ENCODE data around the gene CGB2.
"Not testable (repeated sequence)": the region's sequence is repeated elsewhere in the genome, so short reads cannot be mapped to it uniquely, and the experiment has no call there.

The CGB2 gene

GRCh38 chr19:49022116-49022515 lies 9.6 kb upstream of the CGB2 start:
- H3K4me3 ChIP-seq (ENCODE audit: low read length): no peak overlapping the region
- H3K27me3 ChIP-seq (ENCODE audit: insufficient read depth, low read length): peaks cover 45% of the 10 kb centered on the region
- H3K27ac ChIP-seq (ENCODE audit: low read length): no peak overlapping the region

GRCh38 chr19:49024233-49024632 lies 7.5 kb upstream of the CGB2 start, which contains the start of gene CGB3:
Gene CGB3, minus strand, starts transcription at chr19:49024333. Its CDS starts 362 bp downstream, at chr19:49023971.
- not testable (repeated sequence) for H3K27ac ChIP-seq (ENCODE audit: low read length); H3K36me3 ChIP-seq (ENCODE audit: insufficient read depth, low read depth, low read length); H3K4me1 ChIP-seq (ENCODE audit: insufficient read depth, low read length); H3K9ac ChIP-seq (ENCODE audit: low read depth, low read length); H3K9me3 ChIP-seq (ENCODE audit: insufficient read depth, low read depth, low read length); H3K4me3 ChIP-seq (ENCODE audit: low read length)
- peaks cover 24% of the 10 kb centered on the region for H3K27me3 ChIP-seq (ENCODE audit: insufficient read depth, low read length)

More at GRCh38 chr19:49022116-49022515, 9.6 kb upstream of the CGB2 start:
- Histone ChIP-seq H3K9me3 (ENCODE audit: insufficient read depth, low read depth, low read length) (no peaks in the 10 kb centered on the region), H3K36me3 (ENCODE audit: insufficient read depth, low read depth, low read length) (no peaks in the 10 kb centered on the region), H3K9ac (ENCODE audit: low read depth, low read length) (no peak overlapping the region), H3K4me1 (ENCODE audit: insufficient read depth, low read length) (no peaks in the 10 kb centered on the region; the same call in 1 of the 2 replicates)

GRCh38 chr19:49025088-49025487 lies 6.6 kb upstream of the CGB2 start:
- not testable (repeated sequence) for H3K27ac ChIP-seq (ENCODE audit: low read length); H3K36me3 ChIP-seq (ENCODE audit: insufficient read depth, low read depth, low read length); H3K9ac ChIP-seq (ENCODE audit: low read depth, low read length); H3K9me3 ChIP-seq (ENCODE audit: insufficient read depth, low read depth, low read length); H3K4me1 ChIP-seq (ENCODE audit: insufficient read depth, low read length); H3K4me3 ChIP-seq (ENCODE audit: low read length)
- H3K27me3 ChIP-seq (ENCODE audit: insufficient read depth, low read length): peaks cover 21% of the 10 kb centered on the region

GRCh38 chr19:49025599-49025998 lies 6.1 kb upstream of the CGB2 start:
- not testable (repeated sequence) for H3K4me1 ChIP-seq (ENCODE audit: insufficient read depth, low read length); H3K9ac ChIP-seq (ENCODE audit: low read depth, low read length); H3K27ac ChIP-seq (ENCODE audit: low read length); H3K4me3 ChIP-seq (ENCODE audit: low read length); H3K36me3 ChIP-seq (ENCODE audit: insufficient read depth, low read depth, low read length); H3K9me3 ChIP-seq (ENCODE audit: insufficient read depth, low read depth, low read length)
- peaks cover 16% of the 10 kb centered on the region for H3K27me3 ChIP-seq (ENCODE audit: insufficient read depth, low read length)

DNA sequence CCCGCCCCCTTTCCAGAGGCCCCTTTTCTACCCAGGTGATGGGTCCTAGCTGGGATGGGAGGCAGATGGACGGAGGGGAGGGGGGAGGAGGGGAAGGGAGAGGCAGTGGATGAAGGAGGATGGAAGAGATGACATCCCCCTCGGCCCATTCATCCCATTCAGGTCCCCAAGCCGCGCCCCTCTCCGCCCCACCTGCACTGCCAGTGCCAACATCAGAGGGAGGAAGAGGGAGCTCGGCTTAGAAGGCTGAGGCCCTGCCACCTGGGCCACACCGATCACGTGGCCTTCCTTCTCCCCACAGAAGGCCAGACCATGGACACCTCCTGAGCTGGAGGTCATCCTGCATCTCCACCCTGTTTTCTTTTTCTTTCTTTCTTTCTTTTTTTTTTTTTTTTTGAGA lies 3.0 kb upstream of the CGB2 start:
- not testable (repeated sequence) for H3K27ac ChIP-seq (ENCODE audit: low read length); H3K27me3 ChIP-seq (ENCODE audit: insufficient read depth, low read length); H3K36me3 ChIP-seq (ENCODE audit: insufficient read depth, low read depth, low read length); H3K9me3 ChIP-seq (ENCODE audit: insufficient read depth, low read depth, low read length); H3K4me1 ChIP-seq (ENCODE audit: insufficient read depth, low read length); H3K9ac ChIP-seq (ENCODE audit: low read depth, low read length); H3K4me3 ChIP-seq (ENCODE audit: low read length)

DNA sequence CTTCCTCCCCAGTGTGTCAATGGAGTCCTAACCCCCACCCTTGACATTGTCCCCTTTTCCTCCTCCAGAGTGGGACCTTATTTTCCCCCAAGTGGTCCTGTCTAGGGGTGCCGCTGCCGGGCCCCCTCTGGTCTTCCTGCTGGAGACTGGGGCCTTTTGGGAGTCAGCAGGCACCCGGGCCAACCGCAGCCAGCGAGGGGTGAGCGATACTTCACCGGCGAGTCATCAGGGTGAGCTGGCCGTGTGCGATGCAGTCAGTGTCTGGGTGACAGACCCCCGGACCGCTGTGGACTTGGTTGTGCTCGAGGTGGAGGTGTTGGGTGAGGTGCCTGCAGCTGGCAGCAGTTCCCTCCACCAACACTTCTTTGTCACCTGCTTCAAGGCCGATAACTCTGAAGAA lies 1.9 kb upstream of the CGB2 start:
- H3K36me3 ChIP-seq (ENCODE audit: insufficient read depth, low read depth, low read length); H3K9me3 ChIP-seq (ENCODE audit: insufficient read depth, low read depth, low read length); H3K9ac ChIP-seq (ENCODE audit: low read depth, low read length); H3K27ac ChIP-seq (ENCODE audit: low read length); H3K27me3 ChIP-seq (ENCODE audit: insufficient read depth, low read length); H3K4me1 ChIP-seq (ENCODE audit: insufficient read depth, low read length); H3K4me3 ChIP-seq (ENCODE audit: low read length): not testable (repeated sequence)

GRCh38 chr19:49030323-49030722 lies 1.4 kb upstream of the CGB2 start:
- not testable (repeated sequence) for H3K27me3 ChIP-seq (ENCODE audit: insufficient read depth, low read length); H3K4me3 ChIP-seq (ENCODE audit: low read length); H3K4me1 ChIP-seq (ENCODE audit: insufficient read depth, low read length); H3K36me3 ChIP-seq (ENCODE audit: insufficient read depth, low read depth, low read length); H3K9me3 ChIP-seq (ENCODE audit: insufficient read depth, low read depth, low read length); H3K9ac ChIP-seq (ENCODE audit: low read depth, low read length); H3K27ac ChIP-seq (ENCODE audit: low read length)

GRCh38 chr19:49036815-49037214 lies 5.1 kb downstream of the CGB2 start, which contains the start of gene CGB1:
Gene CGB1, minus strand, starts transcription at chr19:49036895. Its CDS starts 184 bp downstream, at chr19:49036711.
- not testable (repeated sequence) for H3K27me3 ChIP-seq (ENCODE audit: insufficient read depth, low read length); H3K27ac ChIP-seq (ENCODE audit: low read length); H3K9ac ChIP-seq (ENCODE audit: low read depth, low read length); H3K4me3 ChIP-seq (ENCODE audit: low read length); H3K36me3 ChIP-seq (ENCODE audit: insufficient read depth, low read depth, low read length); H3K4me1 ChIP-seq (ENCODE audit: insufficient read depth, low read length); H3K9me3 ChIP-seq (ENCODE audit: insufficient read depth, low read depth, low read length)

DNA sequence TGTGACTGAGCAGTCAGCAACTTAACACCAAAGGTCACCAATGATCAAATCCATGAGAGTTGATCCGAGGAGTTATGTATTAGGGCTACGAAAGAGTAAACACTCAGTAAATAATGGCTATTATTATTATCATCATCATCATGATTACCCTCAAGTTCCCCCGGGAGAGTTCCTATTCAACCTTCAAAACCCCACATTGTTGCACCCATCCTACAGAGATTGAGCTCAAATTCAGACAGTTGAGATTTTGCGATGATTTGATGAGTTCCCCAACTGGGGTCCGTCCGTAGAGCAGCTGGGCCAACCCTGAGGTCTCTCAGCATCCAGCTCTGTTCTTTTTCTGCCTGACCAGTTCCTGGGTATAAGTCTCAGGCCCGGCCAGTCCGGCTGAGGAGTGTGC lies 6.4 kb downstream of the CGB2 start:
- not testable (repeated sequence) for H3K36me3 ChIP-seq (ENCODE audit: insufficient read depth, low read depth, low read length); H3K4me3 ChIP-seq (ENCODE audit: low read length); H3K27me3 ChIP-seq (ENCODE audit: insufficient read depth, low read length); H3K9me3 ChIP-seq (ENCODE audit: insufficient read depth, low read depth, low read length); H3K27ac ChIP-seq (ENCODE audit: low read length); H3K4me1 ChIP-seq (ENCODE audit: insufficient read depth, low read length); H3K9ac ChIP-seq (ENCODE audit: low read depth, low read length)

DNA sequence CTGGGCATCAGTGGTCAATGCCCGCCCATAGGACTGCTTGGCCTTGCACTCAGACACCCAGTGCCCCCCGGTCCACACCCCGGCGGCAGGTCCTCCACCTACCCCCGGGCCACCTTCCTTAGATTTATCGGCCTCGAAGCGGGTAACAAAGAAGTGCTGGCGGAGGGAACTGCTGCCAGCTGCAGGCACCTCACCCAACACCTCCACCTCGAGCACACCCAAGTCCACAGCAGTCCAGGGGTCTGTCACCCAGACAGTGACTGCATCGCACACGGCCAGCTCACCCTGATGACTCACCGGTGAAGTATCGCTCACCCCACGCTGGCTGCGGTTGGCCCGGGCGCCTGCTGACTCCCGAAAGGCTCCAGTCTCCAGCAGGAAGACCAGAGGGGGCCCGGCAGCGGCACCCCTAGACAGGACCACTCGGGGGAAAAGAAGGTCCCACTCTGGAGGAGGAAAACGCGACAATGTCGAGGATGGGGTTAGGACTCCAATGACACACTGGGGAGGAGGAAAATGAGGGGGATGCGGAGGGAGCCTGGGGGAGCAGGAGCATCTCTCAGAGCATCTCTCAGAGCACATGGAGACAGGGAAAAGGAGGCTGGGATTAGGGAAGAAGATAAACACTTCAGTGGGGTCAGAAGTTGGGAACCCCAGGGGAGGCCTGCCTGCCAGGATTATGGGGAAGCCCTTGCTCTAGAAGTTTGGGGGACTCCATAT lies 7.0 kb downstream of the CGB2 start:
- not testable (repeated sequence) for H3K4me3 ChIP-seq (ENCODE audit: low read length); H3K27ac ChIP-seq (ENCODE audit: low read length); H3K36me3 ChIP-seq (ENCODE audit: insufficient read depth, low read depth, low read length); H3K4me1 ChIP-seq (ENCODE audit: insufficient read depth, low read length); H3K9me3 ChIP-seq (ENCODE audit: insufficient read depth, low read depth, low read length); H3K27me3 ChIP-seq (ENCODE audit: insufficient read depth, low read length); H3K9ac ChIP-seq (ENCODE audit: low read depth, low read length)

DNA sequence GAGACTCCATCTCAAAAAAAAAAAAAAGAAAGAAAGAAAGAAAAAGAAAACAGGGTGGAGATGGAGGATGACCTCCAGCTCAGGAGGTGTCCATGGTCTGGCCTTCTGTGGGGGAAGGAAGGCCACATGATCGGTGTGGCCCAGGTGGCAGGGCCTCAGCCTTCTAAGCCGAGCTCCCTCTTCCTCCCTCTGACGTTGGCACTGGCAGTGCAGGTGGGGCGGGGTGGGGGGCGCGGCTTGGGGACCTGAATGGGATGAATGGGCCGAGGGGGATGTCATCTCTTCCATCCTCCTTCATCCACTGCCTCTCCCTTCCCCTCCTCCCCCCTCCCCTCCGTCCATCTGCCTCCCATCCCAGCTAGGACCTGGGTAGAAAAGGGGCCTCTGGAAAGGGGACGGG lies 8.0 kb downstream of the CGB2 start:
- H3K27me3 ChIP-seq (ENCODE audit: insufficient read depth, low read length); H3K36me3 ChIP-seq (ENCODE audit: insufficient read depth, low read depth, low read length); H3K9me3 ChIP-seq (ENCODE audit: insufficient read depth, low read depth, low read length); H3K4me3 ChIP-seq (ENCODE audit: low read length); H3K4me1 ChIP-seq (ENCODE audit: insufficient read depth, low read length); H3K9ac ChIP-seq (ENCODE audit: low read depth, low read length); H3K27ac ChIP-seq (ENCODE audit: low read length): not testable (repeated sequence)

DNA sequence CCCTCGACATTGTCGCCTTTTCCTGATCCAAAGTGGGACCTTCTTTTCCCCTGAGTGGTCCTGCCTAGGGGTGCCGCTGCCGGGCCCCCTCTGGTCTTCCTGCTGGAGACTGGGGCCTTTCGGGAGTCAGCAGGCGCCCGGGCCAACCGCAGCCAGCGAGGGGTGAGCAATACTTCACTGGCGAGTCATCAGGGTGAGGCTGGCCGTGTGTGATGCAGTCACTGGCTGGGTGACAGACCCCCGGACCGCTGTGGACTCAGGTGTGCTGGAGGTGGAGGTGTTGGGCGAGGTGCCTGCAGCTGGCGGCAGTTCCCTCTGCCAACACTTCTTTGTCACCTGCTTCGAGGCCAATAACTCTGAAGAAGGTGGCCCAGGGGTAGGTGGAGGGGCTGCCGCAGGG lies 10.5 kb downstream of the CGB2 start:
- Histone ChIP-seq H3K36me3 (ENCODE audit: insufficient read depth, low read depth, low read length) (no peaks in the 10 kb centered on the region), H3K27ac (ENCODE audit: low read length) (no peak overlapping the region), H3K27me3 (ENCODE audit: insufficient read depth, low read length) (no peaks in the 10 kb centered on the region), H3K9me3 (ENCODE audit: insufficient read depth, low read depth, low read length) (no peaks in the 10 kb centered on the region), H3K9ac (ENCODE audit: low read depth, low read length) (no peak overlapping the region), H3K4me1 (ENCODE audit: insufficient read depth, low read length) (no peaks in the 10 kb centered on the region), H3K4me3 (ENCODE audit: low read length) (no peak overlapping the region)

Measured in iPS-20b (cell line).